Stomach (tissue), 9 donors: ENCODE data around the gene DNAAF1. TPM values are rescaled to one million over a fixed set of nuclear protein-coding genes. Genes with fewer than 3 reads are reported as not detected.

Experiments
- DNase-seq, 2 donors: peaks; one replicate each; pipeline versions ENCODE4 v3.0.0 to v3.0.0-alpha.2; 2013 to 2019
- H3K27ac ChIP-seq, 5 donors: fragments of 200-600 bp in 4 of 5; sonication (generic) in 4 of 5; one replicate each; pipeline ENCODE4 v1.5.1; 2013 to 2019; ENCODE audit warnings: mild to moderate bottlenecking in 1 of 5, moderate library complexity in 1 of 5
- H3K27me3 ChIP-seq, 3 donors: fragments of 200-600 bp; sonication (generic); one replicate each; pipeline ENCODE4 v1.5.1; 2017 to 2019; ENCODE audit warnings: mixed run types in 1 of 3
- H3K36me3 ChIP-seq, 4 donors: fragments of 200-600 bp; sonication (generic); 1 replicate in 3 of 4; 2 replicates in 1 of 4; pipeline ENCODE4 v1.5.1; 2016 to 2019
- H3K4me1 ChIP-seq, 4 donors: fragments of 200-600 bp; sonication (generic); one replicate each; pipeline ENCODE4 v1.5.1; 2016 to 2019
- H3K4me3 ChIP-seq, 4 donors: fragments of 200-600 bp; sonication (generic) in 3 of 4; one replicate each; pipeline ENCODE4 v1.5.1; 2016 to 2019; ENCODE audit warnings: mild to moderate bottlenecking in 1 of 4
- H3K9me3 ChIP-seq, 4 donors: fragments of 200-600 bp; sonication (generic); one replicate each; pipeline ENCODE4 v1.5.1; 2016 to 2019
- EP300 ChIP-seq: sonication (generic); formaldehyde crosslinking; IDR thresholded peaks from one replicate; pipeline ENCODE4 v1.6.1; 2017; ENCODE audit warnings: antibody characterized with exemption
- POLR2A ChIP-seq, 4 donors: fragments of 450-650 bp; IDR thresholded peaks; one replicate each; pipeline ENCODE4 v1.6.1; 2016; ENCODE audit warnings: antibody characterized with exemption in 4 of 4, control low read depth in 2 of 4, mild to moderate bottlenecking in 1 of 4, moderate library complexity in 1 of 4
- POLR2AphosphoS5 ChIP-seq, 3 donors: sonication (generic); formaldehyde crosslinking; IDR thresholded peaks; one replicate each; pipeline ENCODE4 v1.6.1; 2016; ENCODE audit warnings: antibody characterized with exemption in 3 of 3
- WGBS, 5 donors: extraction: QIAGEN DNeasy Blood & Tissue Kit in 3 of 5; methylation state at CpG; one replicate each; pipeline versions ENCODE4 v1.1.5 to v1.1.7; 2013 to 2018; 5-methylcytosine and 5-hydroxymethylcytosine counted together
- intact Hi-C: fragments of 100-400 bp; cut with DNase I; formaldehyde crosslinking; loops from one replicate; pipeline ENCODE4 v1.15.1; 2023; ENCODE audit warnings: low total_unique reads
- polyA plus RNA-seq, 3 donors: library from polyadenylated mRNA; stranded (reverse); fragments of 200-250 nt; gene quantifications; one replicate each; pipeline ENCODE4 v1.2.3, GENCODE V29; 2013
- total RNA-seq, 5 donors: library from RNA; depleted of rRNA; stranded (reverse); fragments of >200 nt; gene quantifications; one replicate each; pipeline versions ENCODE4 v1.1.0 to v1.2.3, GENCODE V29; 2014 to 2016
- TF ChIP-seq, protein P1 (sequence below), 7 experiments: fragments of 450-650 bp in 4 of 7; fragments of 200-600 bp in 3 of 7; sonication (generic) in 3 of 7; IDR thresholded peaks; one replicate each; pipeline ENCODE4 v1.5.1; 2016 to 2019; ENCODE audit warnings: antibody characterized with exemption in 7 of 7, control low read depth in 2 of 7, mild to moderate bottlenecking in 1 of 7
- donor health status: healthy with polysubstance abuse.
- donor health status: Bipolar disorder and iron deficiency.
- donor health status: healthy.

The DNAAF1 gene
- total and polyA plus RNA-seq, 8 donors = 0.37 to 11.4 (median 1.4) TPM; not detected in 3

DNA sequence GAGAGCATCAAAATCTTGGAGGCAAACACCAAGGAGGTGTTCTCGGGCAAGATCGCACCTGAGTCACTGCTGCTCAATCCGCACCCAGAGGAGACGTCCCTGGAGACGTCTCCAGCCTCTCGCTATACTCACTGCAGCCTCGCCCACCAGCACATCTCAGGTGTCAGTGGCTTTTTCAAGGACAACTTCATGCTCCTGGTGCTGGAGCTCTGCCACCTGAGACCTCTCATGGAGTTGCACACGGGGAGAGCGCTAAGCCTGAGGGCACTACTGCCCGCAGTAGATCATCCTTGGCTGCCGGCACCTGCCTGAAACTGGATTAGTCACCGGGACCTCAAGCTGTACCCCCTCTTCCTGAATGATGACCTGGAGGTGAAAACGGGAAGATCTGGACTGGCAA, 25.7 kb upstream of the DNAAF1 start:
- no peak overlapping the region for H3K4me3 ChIP-seq
- H3K27ac ChIP-seq = no peak overlapping the region
- peaks cover 0 to 23% (median 21%) of the 10 kb centered on the region in 4 donors for H3K36me3 ChIP-seq
- DNase-seq = no peak
- peaks cover 13 to 26% (median 23%) of the 10 kb centered on the region in 4 donors for H3K4me1 ChIP-seq
- TF ChIP-seq POLR2AphosphoS5 (IDR thresholded peaks at IDR 0.05) (no peak), EP300 (no peak), POLR2A (IDR thresholded peaks at IDR 0.05) (no peak)
- TF ChIP-seq, protein P1, sequence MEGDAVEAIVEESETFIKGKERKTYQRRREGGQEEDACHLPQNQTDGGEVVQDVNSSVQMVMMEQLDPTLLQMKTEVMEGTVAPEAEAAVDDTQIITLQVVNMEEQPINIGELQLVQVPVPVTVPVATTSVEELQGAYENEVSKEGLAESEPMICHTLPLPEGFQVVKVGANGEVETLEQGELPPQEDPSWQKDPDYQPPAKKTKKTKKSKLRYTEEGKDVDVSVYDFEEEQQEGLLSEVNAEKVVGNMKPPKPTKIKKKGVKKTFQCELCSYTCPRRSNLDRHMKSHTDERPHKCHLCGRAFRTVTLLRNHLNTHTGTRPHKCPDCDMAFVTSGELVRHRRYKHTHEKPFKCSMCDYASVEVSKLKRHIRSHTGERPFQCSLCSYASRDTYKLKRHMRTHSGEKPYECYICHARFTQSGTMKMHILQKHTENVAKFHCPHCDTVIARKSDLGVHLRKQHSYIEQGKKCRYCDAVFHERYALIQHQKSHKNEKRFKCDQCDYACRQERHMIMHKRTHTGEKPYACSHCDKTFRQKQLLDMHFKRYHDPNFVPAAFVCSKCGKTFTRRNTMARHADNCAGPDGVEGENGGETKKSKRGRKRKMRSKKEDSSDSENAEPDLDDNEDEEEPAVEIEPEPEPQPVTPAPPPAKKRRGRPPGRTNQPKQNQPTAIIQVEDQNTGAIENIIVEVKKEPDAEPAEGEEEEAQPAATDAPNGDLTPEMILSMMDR (IDR thresholded peaks at IDR 0.05) = no peak
- WGBS, 5 donors = 78 to 89% (median 86%) methylated on average over 13 of the region's 13 CpGs
- no peaks in the 10 kb centered on the region for H3K27me3 ChIP-seq
- H3K9me3 ChIP-seq = no peaks in the 10 kb centered on the region
- intact Hi-C loops = no loop called here

DNA sequence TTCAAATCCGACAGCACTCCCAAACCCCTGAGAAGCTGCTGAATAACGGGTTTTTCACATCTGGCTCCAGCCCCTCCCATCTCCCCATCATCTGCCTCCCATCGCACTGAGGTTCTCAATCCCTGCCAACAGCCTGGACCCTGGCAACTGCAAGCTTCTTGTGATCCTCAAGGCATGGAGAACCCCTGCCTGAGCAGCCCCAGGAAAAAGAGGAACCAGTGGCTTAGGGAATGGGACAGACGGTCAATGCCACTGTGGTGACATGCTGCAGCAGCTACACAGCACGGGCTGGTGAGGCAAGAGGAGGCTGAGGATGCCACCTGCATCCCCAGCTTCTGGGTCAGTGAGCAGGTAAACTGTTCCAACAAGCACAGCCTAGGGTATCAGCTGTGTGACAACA, 25.1 kb upstream of the DNAAF1 start:
- no peak overlapping the region for H3K27ac ChIP-seq
- whole genome bisulfite sequencing, 5 donors = 62 to 78% (median 73%) methylated on average over 5 of the region's 5 CpGs
- H3K9me3 ChIP-seq = no peaks in the 10 kb centered on the region
- no peaks in the 10 kb centered on the region for H3K27me3 ChIP-seq
- no peak overlapping the region for H3K4me3 ChIP-seq
- intact Hi-C loops = no loop called here
- H3K36me3 ChIP-seq = peaks cover 0 to 26% (median 23%) of the 10 kb centered on the region in 4 donors
- peaks cover 11 to 20% (median 18%) of the 10 kb centered on the region in 4 donors for H3K4me1 ChIP-seq
- DNase-seq = no peak
- no peak for TF ChIP-seq POLR2A (IDR thresholded peaks at IDR 0.05)
- no peak for TF ChIP-seq POLR2AphosphoS5 (IDR thresholded peaks at IDR 0.05)
- TF ChIP-seq, protein P1 (IDR thresholded peaks at IDR 0.05) = no peak
- no peak for TF ChIP-seq EP300

DNA sequence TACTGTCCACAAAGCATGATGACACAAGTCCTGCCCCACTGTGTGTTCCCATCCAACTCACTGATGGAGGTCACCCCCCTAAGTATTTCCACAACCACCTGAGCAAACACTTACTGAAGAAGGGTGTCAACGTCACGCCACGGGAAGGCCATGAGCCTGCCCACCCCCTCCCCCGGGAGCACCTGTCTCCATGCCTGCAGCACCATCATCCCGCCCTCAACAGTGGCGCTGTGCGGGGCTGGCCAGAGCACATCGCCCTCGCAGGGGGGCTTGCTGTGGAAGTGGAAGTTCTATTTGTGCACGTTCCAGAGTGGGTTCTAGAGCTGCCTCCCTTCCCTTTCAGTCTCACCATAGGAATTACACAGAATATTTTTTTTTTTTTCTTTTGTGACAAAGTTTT, 24.1 kb upstream of the DNAAF1 start:
- Histone ChIP-seq H3K4me1 (peaks cover 4 to 11% (median 10%) of the 10 kb centered on the region in 4 donors), H3K27me3 (no peaks in the 10 kb centered on the region), H3K36me3 (peaks cover 0 to 27% (median 24%) of the 10 kb centered on the region in 4 donors), H3K27ac (no peak overlapping the region), H3K9me3 (no peaks in the 10 kb centered on the region), H3K4me3 (no peak overlapping the region)
- TF ChIP-seq POLR2AphosphoS5 (IDR thresholded peaks at IDR 0.05) = no peak
- no peak for TF ChIP-seq EP300
- no peak for TF ChIP-seq POLR2A (IDR thresholded peaks at IDR 0.05)
- TF ChIP-seq, protein P1 (IDR thresholded peaks at IDR 0.05) = no peak
- 84 to 86% (median 85%) methylated on average over 10 of the region's 10 CpGs for WGBS, 5 donors
- intact Hi-C loops = no loop called here
- no peak for DNase-seq

DNA sequence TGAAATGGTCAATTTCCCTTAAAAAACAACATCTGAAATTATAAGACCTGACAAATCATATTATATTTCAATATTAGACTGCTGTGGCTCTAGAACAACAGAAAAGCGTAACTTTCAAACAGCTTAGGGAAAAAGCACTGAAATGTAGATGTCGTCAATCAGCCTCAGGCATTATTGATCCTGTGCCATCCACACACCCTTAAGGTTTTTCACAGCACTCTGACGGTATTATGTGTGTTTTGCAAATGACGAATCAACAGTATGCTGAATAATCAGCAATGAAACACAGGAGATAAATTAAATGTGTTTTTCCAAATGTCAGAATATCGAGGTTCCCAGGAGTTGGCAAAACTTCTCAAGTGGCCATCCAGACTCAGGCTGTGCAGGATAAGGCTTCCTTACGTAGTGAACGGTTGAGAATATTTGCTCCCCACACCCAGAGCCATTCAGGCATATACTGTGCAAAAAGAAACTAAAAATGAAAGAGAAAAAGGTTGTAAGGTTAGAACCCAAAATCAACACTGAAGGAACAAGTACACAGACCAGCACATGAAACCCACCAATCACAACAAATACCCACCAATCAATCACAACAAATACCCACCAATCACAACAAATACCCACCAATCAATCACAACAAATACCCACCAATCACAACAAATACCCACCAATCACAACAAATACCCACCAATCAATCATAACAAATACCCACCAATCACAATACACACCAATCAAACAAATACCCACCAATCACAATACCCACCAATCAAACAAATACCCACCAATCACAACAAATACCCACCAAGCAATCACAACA, 20.6 kb upstream of the DNAAF1 start:
- DNase-seq = no peak
- 68 to 81% (median 78%) methylated on average over 7 of the region's 7 CpGs for WGBS, 5 donors
- H3K9me3 ChIP-seq = no peaks in the 10 kb centered on the region
- TF ChIP-seq EP300 = no peak
- TF ChIP-seq, protein P1 (IDR thresholded peaks at IDR 0.05) = no peak
- no peak for TF ChIP-seq POLR2A (IDR thresholded peaks at IDR 0.05)
- no peak for TF ChIP-seq POLR2AphosphoS5 (IDR thresholded peaks at IDR 0.05)
- H3K27me3 ChIP-seq = no peaks in the 10 kb centered on the region
- no peaks in the 10 kb centered on the region for H3K4me1 ChIP-seq
- H3K27ac ChIP-seq = no peak overlapping the region
- intact Hi-C loops = no loop called here
- H3K36me3 ChIP-seq = peaks cover 4 to 58% (median 45%) of the 10 kb centered on the region in 4 donors
- no peak overlapping the region for H3K4me3 ChIP-seq
